HL-60/S4 treated with phorbol 12-myristate 13-acetate at 8.2 ng/mL for 4 days and 3 days (cell line): ENCODE results near the gene SLC12A5.

Experiments used
- in situ Hi-C: fragments of 300-500 bp; cut with MboI; formaldehyde crosslinking; loops from 2 replicates; pipeline ENCODE4 v1.15.0; 2022; ENCODE audit warnings: low sequenced_read_pairs

SLC12A5 gene

GRCh38 chr20:46101957-46102356 is 72.9 kb downstream of the SLC12A5 start:
- in situ Hi-C loops: no loop called here

- in situ Hi-C loops: no loop called here
These were observed 73.9 kb downstream of the SLC12A5 start for GRCh38 chr20:46102940-46103339.

GRCh38 chr20:46104262-46104661 is 75.2 kb downstream of the SLC12A5 start:
- in situ Hi-C loops: no loop called here

- in situ Hi-C loops: no loop called here
These were observed 78.0 kb downstream of the SLC12A5 start for GRCh38 chr20:46107061-46107460.

- in situ Hi-C loops: no loop called here
These were observed 79.4 kb downstream of the SLC12A5 start for GRCh38 chr20:46108435-46108841.

GRCh38 chr20:46108976-46109375 is 80.0 kb downstream of the SLC12A5 start:
- in situ Hi-C loops: no loop called here
